HG02884 (cell line): ENCODE results near the gene FHIT.

Source experiments
- ATAC-seq: cut with Tn5 transposase; IDR thresholded peaks from one replicate; pipeline ENCODE4 v1.9.1; 2021; ENCODE audit warnings: mild to moderate bottlenecking, moderate library complexity; ENCODE audit not compliant: unreplicated experiment

FHIT gene

DNA sequence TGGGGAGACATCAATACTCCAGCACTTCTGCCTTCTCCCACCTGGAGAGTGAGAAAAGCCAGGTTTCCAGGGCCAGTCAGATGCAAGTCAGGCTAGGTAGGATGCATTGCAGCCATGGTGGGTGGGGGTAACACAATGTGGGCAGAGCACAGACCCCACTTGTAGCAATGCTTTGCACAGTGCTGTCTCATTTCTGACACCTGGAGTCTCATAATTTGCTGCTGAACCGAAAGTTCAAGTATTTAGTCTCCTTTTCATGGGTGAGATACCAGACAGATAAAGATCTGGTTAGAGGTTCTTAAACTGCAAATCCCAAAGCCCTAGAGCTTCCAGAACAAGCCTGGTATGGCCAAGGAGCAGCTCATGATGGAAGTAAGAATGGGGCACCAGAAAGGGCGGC lies 1321.1 kb downstream of the FHIT start:
- no peak for ATAC-seq

DNA sequence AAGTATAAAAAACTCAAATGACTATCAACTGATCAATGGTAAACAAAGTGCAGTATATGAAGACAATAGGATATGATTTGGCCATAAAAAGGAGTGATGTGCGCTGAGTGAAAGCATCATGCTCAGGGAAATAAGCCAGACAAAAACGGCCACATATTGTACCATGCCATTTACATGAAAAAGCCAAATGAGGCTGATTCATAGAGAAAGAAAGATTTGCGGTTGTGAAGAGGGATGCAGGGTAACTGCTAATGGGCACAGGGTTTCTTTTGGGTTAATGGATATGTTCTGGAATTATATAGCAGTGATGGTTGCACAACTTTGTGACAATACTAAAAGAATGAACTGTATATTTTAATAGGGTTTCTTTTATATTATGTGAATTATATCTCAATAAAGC lies 1324.2 kb downstream of the FHIT start:
- ATAC-seq = no peak

DNA sequence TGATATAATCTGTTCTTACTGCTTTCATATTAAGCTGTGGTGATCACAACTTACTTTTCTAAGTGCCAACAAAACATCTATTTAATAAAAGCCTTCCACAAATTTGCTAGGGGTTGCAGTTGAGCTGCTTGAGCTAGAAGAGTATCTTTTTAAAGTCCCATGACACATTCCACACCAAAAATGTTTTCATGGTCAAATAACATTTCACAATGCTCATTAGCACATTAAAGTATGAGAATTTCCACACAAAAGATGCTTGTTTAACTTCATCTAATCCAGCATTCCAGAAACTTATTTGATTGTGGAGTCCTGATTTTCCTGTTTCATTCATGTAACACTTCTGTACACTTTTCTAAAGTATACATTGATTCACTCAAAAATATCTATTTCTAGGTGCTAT lies 1325.3 kb downstream of the FHIT start:
- ATAC-seq = no peak

DNA sequence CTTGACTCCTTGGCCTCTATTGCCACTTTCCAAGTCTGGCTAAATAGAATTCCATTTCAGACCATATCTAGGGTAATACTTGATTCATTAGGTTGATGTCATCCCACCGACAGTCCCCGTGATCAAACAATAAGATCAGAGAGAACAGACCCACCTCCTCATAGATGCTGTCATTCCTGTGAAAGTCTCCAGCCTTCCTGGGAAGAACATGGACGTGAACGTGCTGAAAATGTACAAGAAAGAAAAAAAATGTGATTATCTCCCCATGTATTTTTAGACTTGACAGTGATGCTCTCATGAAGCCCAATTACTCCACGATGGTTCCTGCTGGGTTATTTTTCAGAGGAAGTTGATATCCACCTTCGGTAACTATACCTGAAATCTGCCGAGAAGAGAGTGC lies 1329.1 kb downstream of the FHIT start:
- ATAC-seq = no peak

DNA sequence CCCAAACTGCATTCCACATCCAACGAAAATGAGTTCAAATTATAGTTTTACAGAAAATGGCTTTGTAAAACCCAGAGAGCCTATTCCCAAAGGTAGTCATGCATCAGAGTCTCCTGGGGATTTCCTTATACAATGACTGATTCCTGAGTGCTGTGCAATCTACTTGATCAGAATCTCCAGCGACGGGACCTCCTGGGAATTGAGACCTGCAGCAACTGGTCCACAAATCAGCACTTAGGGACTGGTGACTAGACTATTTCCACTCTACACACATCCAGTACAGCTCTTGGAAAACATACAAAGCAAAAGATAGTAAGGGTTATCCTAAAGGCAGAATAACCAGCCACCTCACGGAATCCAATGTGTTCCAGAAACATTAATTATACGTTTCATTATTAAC lies 1330.4 kb downstream of the FHIT start:
- ATAC-seq = no peak

DNA sequence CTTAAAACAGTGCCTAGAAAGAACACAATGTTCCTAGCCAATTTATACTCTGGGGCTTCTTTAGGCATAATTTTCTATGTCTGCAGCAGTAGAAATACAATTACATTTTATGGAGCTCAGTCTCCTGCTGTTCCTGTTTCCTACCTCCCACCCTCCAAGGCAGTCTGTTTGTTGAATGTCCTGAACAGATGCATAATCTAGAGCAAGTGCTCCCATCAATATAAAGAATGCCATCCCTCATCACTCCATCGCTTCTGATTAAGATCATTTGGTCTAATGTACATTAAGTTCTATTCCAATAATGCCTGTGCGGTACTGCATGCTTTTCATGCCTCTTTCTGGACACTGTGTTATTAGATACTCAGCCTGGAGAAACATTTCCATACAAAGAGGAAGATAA lies 1331.7 kb downstream of the FHIT start:
- ATAC-seq = no peak

DNA sequence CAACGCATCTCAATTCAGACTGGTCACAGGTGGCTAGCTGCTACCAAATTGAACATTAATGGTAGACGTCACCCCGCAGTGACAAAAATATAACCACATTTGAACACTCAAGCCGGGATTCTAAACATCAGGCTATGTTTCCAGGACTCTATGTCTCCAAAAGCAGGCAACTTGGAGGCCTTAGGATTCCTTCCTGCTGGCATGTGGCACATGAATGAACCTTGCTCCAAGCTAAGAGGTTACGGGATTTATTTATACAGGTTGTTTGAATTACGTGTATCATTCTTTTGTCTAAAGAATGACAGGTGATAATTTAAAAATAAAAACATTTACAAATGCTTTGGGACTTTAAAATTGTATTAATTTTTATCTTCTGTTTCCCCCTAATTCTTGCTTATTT lies 1337.0 kb downstream of the FHIT start:
- no peak for ATAC-seq

DNA sequence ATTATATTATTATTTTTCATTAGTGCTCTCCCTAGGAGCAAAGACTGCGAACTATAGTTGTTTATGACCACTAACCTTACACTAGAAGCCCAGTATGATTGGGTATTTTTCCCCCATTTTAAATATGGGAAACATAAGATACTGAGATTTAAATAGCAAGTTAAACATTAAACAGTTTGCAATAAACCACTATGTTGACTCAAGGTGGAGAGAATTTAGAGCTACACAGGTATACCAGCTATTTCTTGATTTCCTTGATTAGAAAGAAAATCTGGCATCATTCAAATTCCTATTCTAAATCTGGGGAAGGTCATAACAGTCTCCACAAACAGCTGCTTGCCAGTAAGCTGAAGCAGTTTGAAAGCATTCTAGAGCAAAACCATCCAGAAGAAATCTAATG lies 1337.6 kb downstream of the FHIT start:
- ATAC-seq = no peak

DNA sequence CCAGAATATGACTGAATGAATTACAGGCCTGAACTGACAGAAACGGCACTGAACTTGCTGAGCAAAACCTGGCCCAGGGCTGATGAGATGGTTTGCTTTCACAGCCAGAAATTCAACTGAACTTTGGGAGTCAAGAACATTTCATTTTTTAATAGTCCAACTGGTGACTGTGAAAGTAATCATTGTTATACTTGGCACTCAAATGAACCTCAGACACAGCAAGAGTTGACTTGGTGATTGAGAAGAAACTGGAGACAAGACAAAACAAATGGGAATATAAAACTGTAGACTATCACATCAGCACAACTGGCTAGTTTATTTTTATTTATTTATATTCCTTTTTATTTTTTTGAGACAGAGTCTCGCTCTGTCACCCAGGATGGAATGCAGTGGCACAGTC lies 1342.6 kb downstream of the FHIT start:
- no peak for ATAC-seq

DNA sequence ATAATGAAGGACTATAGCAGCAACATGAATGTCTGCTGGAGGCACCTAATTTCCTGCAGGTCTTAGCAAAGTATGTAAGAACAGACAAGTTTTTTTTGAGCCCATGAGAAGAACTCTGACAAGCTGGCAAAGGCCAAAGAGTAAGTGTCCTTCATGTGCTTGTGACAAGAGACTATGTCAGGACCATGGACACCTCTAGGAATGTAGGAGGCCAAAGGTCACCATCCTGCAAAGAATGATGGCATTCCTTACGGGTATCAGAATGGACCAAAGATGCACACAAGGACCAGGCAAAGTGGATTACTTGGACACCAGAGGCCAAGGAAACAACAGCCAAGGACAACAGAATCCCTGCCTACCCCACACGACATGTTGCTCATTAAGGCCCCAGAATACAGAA lies 1343.0 kb downstream of the FHIT start:
- no peak for ATAC-seq

DNA sequence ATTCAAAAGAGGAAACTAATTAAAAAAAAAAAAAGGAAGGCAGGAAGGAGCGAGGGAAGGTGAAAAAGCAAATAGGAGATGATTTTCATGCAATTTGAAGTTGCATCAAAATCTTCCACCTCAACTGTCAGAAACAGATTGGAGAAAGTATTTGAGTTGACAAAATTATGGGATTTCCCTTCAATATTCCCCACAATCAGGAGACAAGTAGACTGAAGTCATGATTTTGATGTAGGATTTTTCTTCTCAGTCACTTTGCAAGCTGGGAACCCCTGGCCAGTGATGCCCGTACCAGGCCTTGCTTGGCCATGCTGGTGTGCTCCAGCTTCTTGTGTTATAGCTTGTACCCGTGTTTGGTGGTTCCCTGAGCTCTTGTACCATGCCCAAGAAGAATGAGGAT lies 1347.0 kb downstream of the FHIT start:
- no peak for ATAC-seq

DNA sequence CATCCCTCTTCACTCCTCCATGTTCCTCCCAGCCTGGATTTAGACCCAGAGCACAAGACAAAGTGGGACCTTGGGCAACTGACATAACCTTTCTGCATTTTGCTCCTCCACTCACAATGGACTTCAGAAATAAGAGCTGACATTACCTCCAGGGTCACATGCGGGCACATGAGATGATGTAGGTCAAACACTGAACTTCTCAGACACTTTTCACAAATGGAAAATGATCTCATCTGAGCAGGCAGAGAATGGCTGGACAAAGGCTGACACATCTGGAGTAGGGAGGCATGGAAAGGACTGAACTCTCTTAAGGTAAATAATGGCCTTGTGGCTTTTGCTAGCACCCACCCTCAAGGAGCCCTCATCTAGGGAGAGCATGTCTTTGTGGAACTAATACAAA lies 1352.2 kb downstream of the FHIT start:
- ATAC-seq = no peak

DNA sequence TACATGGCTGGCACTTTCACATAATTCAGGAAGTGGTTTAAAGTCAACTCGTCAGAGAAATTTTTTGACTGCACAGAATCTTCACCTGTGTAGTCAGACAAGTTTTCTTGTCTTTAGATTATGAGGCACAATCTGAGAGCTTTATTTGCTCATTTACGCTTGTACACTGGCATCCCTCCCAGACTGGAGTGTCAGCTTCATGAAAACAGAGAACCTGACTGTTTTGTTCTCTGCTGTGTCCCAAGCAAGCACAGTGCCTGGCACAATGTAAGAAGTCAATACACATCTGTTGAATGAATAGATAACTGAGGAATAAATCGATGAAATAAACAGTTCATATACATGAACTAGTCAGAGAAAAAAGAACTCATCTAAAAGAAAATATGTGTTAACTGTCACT lies 1355.3 kb downstream of the FHIT start:
- no peak for ATAC-seq

DNA sequence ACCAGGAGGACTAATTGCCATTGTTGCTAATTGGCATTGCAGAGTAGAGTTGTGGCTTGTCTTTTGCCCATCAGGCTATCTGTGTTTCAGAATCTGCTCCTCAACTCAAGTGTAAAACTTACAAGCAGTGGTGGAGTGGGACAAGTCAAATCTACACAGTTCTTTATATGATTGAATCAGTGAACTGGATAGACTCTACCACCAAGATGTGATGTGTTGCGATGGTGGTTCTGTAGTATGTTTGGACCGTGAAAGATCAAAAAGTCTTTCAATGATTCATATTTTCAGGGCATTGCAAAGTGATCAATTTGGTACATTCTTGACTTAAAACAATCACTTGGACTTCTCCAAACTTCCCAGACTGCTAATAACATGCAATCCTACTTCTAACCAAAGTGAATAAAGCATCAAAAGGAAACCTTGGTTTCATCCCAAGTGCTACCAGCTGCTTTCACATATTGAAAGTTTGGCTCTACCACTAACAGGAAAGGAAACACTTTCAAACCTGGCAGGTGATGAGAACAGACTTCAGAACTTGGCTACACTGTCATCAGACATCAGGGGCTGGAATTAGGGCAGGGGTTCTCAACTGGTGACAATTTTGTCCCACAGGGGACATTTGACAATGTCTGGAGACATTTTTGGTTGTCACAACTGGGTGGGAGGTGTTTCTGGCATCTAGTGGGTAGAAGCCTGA lies 1356.7 kb downstream of the FHIT start:
- ATAC-seq = no peak

DNA sequence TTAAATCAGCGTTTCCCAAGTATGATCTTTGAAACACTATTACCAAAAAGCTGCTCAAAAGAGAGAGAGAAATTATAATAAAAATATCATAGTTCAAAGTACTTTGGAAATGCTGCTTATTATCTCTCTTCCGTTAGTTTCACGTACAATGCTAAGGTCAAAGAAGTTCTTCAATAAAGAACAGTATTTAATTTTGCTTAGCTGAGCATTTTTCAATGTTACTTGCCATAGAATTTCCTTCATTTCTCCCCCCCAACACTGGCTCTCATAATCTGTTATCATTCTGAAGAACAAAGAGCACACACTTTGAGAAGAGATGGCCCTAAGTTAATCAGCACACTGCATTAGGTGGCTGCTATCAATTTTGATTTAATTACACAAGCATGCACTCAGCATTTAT lies 1360.6 kb downstream of the FHIT start:
- ATAC-seq = no peak

DNA sequence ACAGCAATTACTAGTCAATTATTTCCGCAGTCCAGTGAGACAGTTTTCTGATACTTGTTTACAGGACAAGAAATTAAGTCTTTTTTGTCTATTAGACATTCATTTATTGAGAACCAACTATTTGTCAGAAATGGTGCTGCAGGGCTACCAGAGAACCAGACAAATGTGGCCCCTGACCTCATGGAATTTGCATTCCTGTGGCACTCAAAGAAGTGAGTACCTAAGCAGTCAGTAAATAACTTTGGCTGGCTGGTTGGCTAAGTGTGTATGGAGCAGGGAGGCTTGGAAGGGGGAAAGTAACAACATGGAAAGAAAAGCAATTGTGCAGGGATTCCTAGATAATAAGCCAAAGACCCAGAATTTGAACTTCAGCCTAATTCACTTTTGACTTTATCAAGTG lies 1364.5 kb downstream of the FHIT start:
- no peak for ATAC-seq

DNA sequence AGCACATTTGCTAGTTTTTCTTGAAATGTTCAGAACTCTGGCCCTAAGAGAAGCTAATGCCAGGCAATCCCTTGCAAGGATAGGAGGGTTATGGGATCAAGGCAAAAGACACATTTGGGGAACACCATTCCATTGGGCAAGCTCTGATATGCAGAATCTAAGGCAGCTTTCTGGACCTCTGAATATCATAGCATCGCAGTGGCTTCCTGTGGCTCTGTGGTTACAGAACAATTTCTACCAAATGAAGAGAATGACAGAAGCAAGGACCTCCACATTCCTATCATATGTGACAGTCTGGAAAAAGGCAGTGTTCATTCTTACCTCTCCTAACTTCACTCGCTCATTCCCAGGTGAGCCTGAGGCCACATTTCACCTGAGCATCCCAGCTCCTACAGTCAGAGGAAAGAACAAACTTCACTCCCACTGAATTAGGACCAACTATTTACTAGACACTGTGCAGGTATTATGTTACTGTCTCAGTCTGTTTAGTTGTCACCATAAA lies 1365.3 kb downstream of the FHIT start:
- ATAC-seq = no peak

DNA sequence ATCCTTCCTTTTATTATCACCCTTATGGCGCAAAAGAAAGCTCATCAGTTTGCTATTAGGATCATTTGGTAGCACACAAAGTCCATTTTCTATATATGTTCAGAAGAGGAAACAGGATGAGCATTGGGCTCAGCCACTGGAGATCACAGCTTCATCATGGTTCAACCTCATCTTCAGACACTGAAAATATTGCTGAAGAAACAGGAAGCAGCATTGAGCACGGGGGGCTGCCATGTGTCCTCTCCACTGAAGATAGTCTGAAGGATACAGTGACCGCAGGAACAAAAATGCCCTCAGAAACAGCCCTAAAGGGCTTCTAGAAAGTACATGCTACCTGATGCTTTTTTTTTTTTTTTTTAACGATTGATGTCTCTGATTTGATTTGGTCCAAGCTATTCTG lies 1366.2 kb downstream of the FHIT start:
- ATAC-seq = no peak

DNA sequence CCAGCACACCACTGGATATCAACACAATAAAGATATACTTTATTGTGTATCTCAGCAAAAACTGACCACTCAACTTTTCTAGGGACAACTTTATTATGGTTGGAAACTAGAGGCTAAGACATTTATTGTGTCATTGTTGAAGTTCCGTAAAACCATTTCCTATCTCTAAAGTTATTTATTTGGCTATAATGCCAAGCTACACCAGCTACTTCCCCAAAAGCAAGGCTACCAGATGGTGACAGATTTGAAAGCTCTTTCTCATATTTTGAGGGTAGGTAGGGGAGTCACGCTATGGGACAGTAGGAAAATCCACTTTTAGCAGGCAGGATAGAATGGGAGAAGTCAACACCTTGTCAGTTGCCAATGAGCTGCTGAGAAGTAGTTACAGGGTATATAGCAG lies 1366.8 kb downstream of the FHIT start:
- ATAC-seq = no peak

DNA sequence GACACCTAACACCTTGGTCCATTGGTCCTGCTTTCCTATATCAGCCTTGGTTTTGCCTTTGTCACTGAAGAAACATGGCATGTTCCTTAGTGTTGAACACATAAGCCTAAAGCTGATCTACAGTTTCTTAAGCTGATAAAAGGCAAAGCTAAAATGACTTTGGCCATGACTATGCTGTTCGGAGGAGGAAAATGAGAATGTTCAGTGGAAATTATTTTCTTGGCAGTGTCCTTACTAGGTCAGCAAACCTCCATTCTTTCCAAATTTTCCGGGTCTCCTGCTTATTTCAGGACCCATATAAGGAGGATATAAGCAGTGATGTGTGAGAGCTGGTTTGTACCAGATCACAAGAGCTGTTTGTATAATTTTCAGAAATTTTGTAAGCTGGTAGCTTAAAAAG lies 1368.5 kb downstream of the FHIT start:
- ATAC-seq = no peak

DNA sequence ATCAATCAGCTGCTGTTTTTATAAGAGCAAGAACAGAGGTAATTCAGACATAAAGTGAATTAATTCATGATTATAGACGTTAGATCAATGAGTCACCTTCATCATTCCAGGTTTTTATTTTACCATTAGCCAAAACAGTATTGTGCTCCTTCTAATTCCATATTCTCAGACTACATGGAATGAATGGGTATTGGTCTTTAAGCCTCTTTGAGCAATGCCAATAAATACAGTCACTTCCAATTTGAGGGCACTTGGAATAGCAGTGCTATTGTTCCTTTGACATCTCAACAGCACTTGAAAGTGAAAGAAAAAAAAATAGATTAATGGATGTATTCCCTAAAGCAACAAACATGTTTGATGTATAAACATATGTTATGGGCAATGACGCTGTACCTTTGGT lies 1370.5 kb downstream of the FHIT start:
- ATAC-seq = no peak

DNA sequence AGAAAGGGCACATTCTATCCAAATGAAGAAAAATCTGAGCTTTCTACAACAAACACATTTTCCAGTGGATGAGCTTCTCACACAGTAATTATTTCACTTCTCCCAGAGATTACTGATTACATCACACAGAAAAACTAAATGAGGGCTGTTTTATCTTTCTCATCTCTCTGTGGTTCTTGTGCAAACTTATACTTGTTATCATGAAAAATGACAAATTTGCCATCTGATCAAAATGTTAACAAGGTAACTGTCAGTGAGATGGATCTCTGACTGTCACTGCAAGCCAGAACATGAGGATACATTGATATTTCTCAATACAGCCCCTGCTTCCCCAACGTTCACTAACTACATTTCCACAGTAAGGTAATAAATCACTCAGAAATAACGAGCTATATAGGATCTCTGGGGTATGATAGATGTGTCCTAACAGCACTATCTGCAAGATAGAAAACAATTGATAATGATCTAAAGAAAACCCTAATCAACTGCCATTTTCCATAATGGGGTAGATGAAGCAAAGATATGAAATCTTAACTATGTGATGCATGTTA lies 1372.1 kb downstream of the FHIT start:
- ATAC-seq = no peak

DNA sequence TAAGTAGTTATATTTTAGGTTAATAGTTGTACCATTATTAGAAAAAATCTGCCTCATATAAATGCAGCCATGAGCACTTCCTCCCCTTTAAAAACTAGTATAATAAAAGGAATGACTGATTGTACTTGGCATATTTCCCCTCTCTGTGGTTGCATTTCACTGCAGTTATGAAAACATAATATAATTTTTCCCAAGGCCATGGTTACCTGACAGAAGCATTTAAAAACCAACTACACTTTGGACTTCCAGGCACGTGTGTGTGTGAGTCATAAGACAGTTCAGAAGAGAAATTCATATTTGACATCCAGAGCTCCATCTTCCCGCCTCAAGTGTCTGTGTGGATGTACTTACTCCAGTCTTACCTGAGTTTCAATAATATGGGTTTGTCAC lies 1373.2 kb downstream of the FHIT start:
- ATAC-seq = no peak
